ENCODE results near the gene PIGL. TPM values are rescaled to one million over a fixed set of nuclear protein-coding genes. Genes with fewer than 3 reads are reported as not detected.

Gene PIGL
- total RNA-seq, 6 experiments from 2014 or later = 12.0 to 15.5 (median 14.9) TPM

- no peaks in the 10 kb centered on the region for H3K27me3 Mint-ChIP-seq (ENCODE audit: insufficient read depth)
- no peak overlapping the region for H3K27ac Mint-ChIP-seq
- TF ChIP-seq CTCF (IDR thresholded peaks at IDR 0.05) = no peak
- H3K4me3 Mint-ChIP-seq = no peak overlapping the region
- no peaks in the 10 kb centered on the region for H3K9me3 Mint-ChIP-seq
- DNase-seq = no peak
- H3K36me3 Mint-ChIP-seq (ENCODE audit: low read depth) = peaks cover 9% of the 10 kb centered on the region; the same call in 1 of the 2 replicates
- H3K4me1 Mint-ChIP-seq (ENCODE audit: low read depth) = peaks cover 53% of the 10 kb centered on the region
Observed at GRCh38 chr17:16272111-16272840, 55.3 kb downstream of the PIGL start.

- TF ChIP-seq CTCF (IDR thresholded peaks at IDR 0.05) = no peak
- Mint-ChIP-seq H3K9me3 (peaks cover under 1% of the 10 kb centered on the region; the same call in 1 of the 2 replicates), H3K27me3 (ENCODE audit: insufficient read depth) (no peaks in the 10 kb centered on the region), H3K27ac (peak overlapping the region; percentile 27), H3K4me1 (ENCODE audit: low read depth) (peaks cover 46% of the 10 kb centered on the region), H3K36me3 (ENCODE audit: low read depth) (peaks cover 11% of the 10 kb centered on the region), H3K4me3 (peak overlapping the region; percentile 32; the same call in 1 of the 2 replicates)
- DNase-seq = peak; percentile 61
Observed at GRCh38 chr17:16273499-16273898, 56.5 kb downstream of the PIGL start.

DNA sequence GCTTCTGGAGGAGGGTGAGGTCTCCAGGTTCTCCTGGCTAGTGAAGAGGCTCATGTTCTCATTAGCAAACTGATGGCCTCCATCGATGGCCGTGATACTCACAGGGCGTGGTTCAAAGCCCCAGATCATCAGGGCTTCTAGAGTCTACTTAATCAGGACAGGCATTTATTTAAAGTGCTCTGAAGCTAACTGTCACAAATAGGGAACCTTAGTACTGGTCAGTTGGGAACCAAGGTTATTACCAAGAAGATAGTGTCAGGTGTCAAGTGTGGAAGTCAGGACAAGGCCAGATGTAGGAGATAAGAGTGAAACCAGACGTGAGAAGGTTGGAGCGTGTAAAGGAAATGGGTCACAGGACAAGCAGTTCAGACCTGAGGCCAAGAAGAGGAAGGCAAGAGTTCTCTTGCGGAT is 56.9 kb downstream of the PIGL start:
- DNase-seq = no peak
- Mint-ChIP-seq H3K4me1 (ENCODE audit: low read depth) (peaks cover 46% of the 10 kb centered on the region), H3K9me3 (peaks cover 5% of the 10 kb centered on the region; the same call in 1 of the 2 replicates), H3K27me3 (ENCODE audit: insufficient read depth) (no peaks in the 10 kb centered on the region; the same call in 1 of the 2 replicates), H3K4me3 (peak overlapping the region; percentile 32; the same call in 1 of the 2 replicates), H3K36me3 (ENCODE audit: low read depth) (peaks cover 15% of the 10 kb centered on the region), H3K27ac (peak overlapping the region; percentile 27)
- TF ChIP-seq CTCF (IDR thresholded peaks at IDR 0.05) = no peak

- Mint-ChIP-seq H3K4me3 (no peak overlapping the region), H3K4me1 (ENCODE audit: low read depth) (peaks cover 38% of the 10 kb centered on the region), H3K9me3 (peaks cover 6% of the 10 kb centered on the region; the same call in 1 of the 2 replicates), H3K27ac (no peak overlapping the region), H3K36me3 (ENCODE audit: low read depth) (peaks cover 24% of the 10 kb centered on the region), H3K27me3 (ENCODE audit: insufficient read depth) (no peaks in the 10 kb centered on the region; the same call in 1 of the 2 replicates)
- no peak for DNase-seq
- TF ChIP-seq CTCF (IDR thresholded peaks at IDR 0.05) = no peak
Observed at GRCh38 chr17:16275024-16275423, 58.0 kb downstream of the PIGL start.

- no peaks in the 10 kb centered on the region; the same call in 1 of the 2 replicates for H3K27me3 Mint-ChIP-seq (ENCODE audit: insufficient read depth)
- H3K4me1 Mint-ChIP-seq (ENCODE audit: low read depth) = peaks cover 54% of the 10 kb centered on the region
- no peak overlapping the region for H3K4me3 Mint-ChIP-seq
- H3K36me3 Mint-ChIP-seq (ENCODE audit: low read depth) = peaks cover 25% of the 10 kb centered on the region
- peaks cover 6% of the 10 kb centered on the region; the same call in 1 of the 2 replicates for H3K9me3 Mint-ChIP-seq
- DNase-seq = no peak
- H3K27ac Mint-ChIP-seq = no peak overlapping the region
- no peak for TF ChIP-seq CTCF (IDR thresholded peaks at IDR 0.05)
Observed at GRCh38 chr17:16277163-16277562, 60.2 kb downstream of the PIGL start.

All from HFFc6 (cell line).